Peyer's patch (tissue), 4 donors: Measurements from ENCODE around the gene KIFC1.

Source experiments
- CTCF ChIP-seq, 6 experiments: fragments of 450-650 bp in 4 of 6; fragments of 200-600 bp in 2 of 6; sonication (generic) in 1 of 6; IDR thresholded peaks; one replicate each; pipeline ENCODE4 v1.5.1; 2017 to 2019; ENCODE audit warnings: antibody characterized with exemption in 6 of 6, mild to moderate bottlenecking in 3 of 6, moderate library complexity in 1 of 6
- POLR2A ChIP-seq, 2 donors: fragments of 450-650 bp; IDR thresholded peaks; one replicate each; pipeline ENCODE4 v1.5.1; 2017; ENCODE audit warnings: antibody characterized with exemption in 2 of 2, mild to moderate bottlenecking in 2 of 2, moderate library complexity in 2 of 2

- TF ChIP-seq CTCF (IDR thresholded peaks at IDR 0.05) (no peak), POLR2A (IDR thresholded peaks at IDR 0.05) (no peak)
Observed at GRCh38 chr6:33397541-33397940, 5.9 kb downstream of the KIFC1 start.
